Dendritic cell treated with granulocyte-macrophage colony-stimulating factor and Interleukin-4, amounts not matched to agents 40 ng/mL and 50 ng/mL, for 4 days (primary cell): ENCODE measurements around the gene ALG9.

ENCODE experiments used
- H3K27ac Mint-ChIP-seq: one replicate; pipeline ENCODE4 v1.8.0; 2022; ENCODE audit warnings: mild to moderate bottlenecking, mixed read lengths
- H3K27me3 Mint-ChIP-seq: one replicate; pipeline ENCODE4 v1.8.0; 2022; ENCODE audit warnings: mild to moderate bottlenecking, mixed read lengths
- H3K36me3 Mint-ChIP-seq: one replicate; pipeline ENCODE4 v1.8.0; 2022; ENCODE audit warnings: low read depth, mixed read lengths
- H3K4me1 Mint-ChIP-seq: one replicate; pipeline ENCODE4 v1.8.0; 2022; ENCODE audit warnings: low read depth, mixed read lengths
- H3K4me3 Mint-ChIP-seq: one replicate; pipeline ENCODE4 v1.8.0; 2022; ENCODE audit warnings: mild to moderate bottlenecking, moderate library complexity, mixed read lengths
- H3K9me3 Mint-ChIP-seq: one replicate; pipeline ENCODE4 v1.8.0; 2022; ENCODE audit warnings: mixed read lengths
- intact Hi-C: fragments of 100-400 bp; cut with micrococcal nuclease; formaldehyde crosslinking; loops from one replicate; pipeline ENCODE4 v1.15.0; 2022

ALG9 gene

DNA sequence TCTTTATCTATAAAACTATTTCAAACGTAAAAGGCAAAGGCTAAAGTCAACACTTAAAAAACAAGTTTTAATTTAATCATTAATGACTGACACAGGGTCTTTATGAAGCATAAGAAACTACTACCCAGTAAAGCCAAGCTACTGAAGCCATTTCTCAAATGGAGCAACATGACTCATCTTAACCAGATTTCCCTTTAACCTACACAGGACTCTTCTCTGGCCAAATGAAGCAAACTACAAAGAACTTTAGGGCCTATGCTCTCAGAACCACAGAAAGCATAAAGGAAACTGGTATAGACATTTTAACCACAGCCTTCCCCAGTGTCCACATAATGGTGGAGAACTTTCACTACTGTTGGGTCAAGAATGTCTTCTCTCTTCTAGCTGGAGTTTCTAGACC is 34.7 kb downstream of the ALG9 start:
- Mint-ChIP-seq H3K27me3 (no peaks in the 10 kb centered on the region), H3K36me3 (peaks cover 37% of the 10 kb centered on the region), H3K27ac (no peak overlapping the region), H3K4me1 (no peaks in the 10 kb centered on the region), H3K4me3 (no peak overlapping the region), H3K9me3 (no peaks in the 10 kb centered on the region)
- intact Hi-C loops: no loop called here

DNA sequence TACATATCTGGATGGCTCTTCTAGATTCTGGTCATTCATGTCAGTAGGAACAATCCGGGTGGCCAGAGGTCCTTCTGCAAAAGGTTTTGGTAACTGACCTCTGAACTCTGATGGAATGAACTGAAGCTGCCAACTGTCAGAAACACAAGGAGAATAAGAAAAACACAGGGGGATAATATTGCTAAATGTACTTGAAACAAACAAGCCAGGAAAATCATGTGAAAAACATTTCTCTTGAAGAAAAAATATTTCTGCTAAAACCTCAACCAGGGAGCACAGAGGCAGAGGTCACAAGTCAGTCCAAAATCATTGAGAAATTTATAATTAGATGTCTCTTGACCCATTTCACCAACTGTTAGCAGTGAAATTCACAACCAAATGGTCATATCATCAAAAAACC is 35.2 kb downstream of the ALG9 start:
- no peak overlapping the region for H3K4me3 Mint-ChIP-seq
- no peak overlapping the region for H3K27ac Mint-ChIP-seq
- peaks cover 40% of the 10 kb centered on the region for H3K36me3 Mint-ChIP-seq
- intact Hi-C loops: no loop called here
- H3K9me3 Mint-ChIP-seq: no peaks in the 10 kb centered on the region
- no peaks in the 10 kb centered on the region for H3K4me1 Mint-ChIP-seq
- no peaks in the 10 kb centered on the region for H3K27me3 Mint-ChIP-seq

DNA sequence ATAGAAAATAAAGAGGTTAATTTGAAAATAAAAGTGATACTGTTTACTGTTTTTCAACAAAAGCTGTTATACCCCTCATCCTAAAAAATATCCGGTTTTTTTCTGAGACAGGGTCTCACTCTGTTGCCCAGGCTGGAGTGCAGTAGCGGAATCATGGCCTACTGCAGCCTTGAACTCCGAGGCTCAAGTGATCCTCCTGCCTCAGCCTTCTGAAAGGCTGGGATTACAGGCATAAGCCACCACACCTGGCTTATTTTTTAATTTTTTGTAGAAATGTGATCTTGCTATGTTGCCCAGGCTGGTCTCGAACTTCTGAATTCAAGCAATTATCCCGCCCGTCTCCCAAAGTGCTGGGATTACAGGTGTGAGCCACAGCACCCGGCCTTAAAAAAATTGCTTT is 35.7 kb downstream of the ALG9 start:
- intact Hi-C loops: no loop called here
- H3K27ac Mint-ChIP-seq: no peak overlapping the region
- no peak overlapping the region for H3K4me3 Mint-ChIP-seq
- peaks cover 45% of the 10 kb centered on the region for H3K36me3 Mint-ChIP-seq
- no peaks in the 10 kb centered on the region for H3K4me1 Mint-ChIP-seq
- no peaks in the 10 kb centered on the region for H3K9me3 Mint-ChIP-seq
- H3K27me3 Mint-ChIP-seq: no peaks in the 10 kb centered on the region

DNA sequence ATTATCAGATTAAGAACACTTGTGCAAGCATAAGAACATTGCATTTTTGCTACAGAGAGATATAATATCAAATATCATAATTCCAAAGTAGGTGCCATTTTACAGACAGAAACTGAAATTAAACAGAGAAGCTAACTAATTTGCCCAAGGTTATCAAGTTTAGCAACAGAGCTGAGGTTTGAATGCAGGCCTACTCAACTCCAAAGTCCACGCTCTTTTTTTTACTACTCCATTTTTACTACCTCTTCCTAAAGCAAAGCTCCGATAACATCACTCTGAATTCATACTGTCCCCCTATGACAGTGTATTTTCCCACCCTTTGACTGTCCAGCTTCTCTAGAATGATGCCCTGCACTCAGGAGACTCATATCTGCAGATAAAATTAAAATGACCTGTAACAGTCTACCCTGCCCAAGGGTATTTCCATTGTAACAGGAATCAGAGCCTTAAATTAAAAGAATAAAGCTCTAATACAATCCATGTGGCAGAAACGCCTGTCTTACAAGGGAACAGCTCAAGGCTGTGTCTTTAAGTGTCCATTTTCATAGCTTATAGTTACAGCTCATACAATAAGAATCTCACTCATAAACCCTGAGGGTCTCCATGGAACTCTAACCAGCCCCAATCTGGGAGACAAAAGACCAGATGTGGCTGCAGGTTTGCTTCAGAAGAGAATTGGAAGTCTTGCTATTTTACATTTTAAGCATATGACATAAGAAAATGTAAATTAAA is 36.8 kb downstream of the ALG9 start:
- peaks cover 50% of the 10 kb centered on the region for H3K36me3 Mint-ChIP-seq

DNA sequence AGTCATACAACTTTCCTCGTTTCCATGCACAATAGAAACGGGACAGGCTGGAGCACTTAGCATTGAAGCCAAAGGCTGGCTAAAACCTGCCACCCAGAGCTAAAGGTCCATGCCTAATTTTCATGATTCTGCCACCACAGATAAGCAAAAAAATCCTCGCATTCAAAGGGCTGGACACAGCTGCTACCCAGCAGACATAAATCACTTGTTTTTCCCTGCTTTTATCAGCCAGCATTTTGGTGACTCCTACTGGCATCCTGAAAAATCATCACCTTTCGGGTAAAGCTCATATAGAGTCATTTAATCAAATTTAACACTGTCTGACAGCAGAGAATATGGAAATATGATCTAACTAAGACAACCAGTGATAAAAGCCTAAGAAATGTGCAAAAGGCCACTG is 37.9 kb downstream of the ALG9 start:
- no peaks in the 10 kb centered on the region for H3K27me3 Mint-ChIP-seq
- no peaks in the 10 kb centered on the region for H3K4me1 Mint-ChIP-seq
- intact Hi-C loops: no loop called here
- no peaks in the 10 kb centered on the region for H3K9me3 Mint-ChIP-seq
- H3K27ac Mint-ChIP-seq: no peak overlapping the region
- H3K36me3 Mint-ChIP-seq: peaks cover 50% of the 10 kb centered on the region
- H3K4me3 Mint-ChIP-seq: no peak overlapping the region

More for the DNA sequence above, 36.8 kb downstream of the ALG9 start:
- H3K4me1 Mint-ChIP-seq: no peaks in the 10 kb centered on the region
- no peak overlapping the region for H3K4me3 Mint-ChIP-seq
- H3K9me3 Mint-ChIP-seq: no peaks in the 10 kb centered on the region
- intact Hi-C loops: no loop called here
- no peaks in the 10 kb centered on the region for H3K27me3 Mint-ChIP-seq
- H3K27ac Mint-ChIP-seq: no peak overlapping the region

DNA sequence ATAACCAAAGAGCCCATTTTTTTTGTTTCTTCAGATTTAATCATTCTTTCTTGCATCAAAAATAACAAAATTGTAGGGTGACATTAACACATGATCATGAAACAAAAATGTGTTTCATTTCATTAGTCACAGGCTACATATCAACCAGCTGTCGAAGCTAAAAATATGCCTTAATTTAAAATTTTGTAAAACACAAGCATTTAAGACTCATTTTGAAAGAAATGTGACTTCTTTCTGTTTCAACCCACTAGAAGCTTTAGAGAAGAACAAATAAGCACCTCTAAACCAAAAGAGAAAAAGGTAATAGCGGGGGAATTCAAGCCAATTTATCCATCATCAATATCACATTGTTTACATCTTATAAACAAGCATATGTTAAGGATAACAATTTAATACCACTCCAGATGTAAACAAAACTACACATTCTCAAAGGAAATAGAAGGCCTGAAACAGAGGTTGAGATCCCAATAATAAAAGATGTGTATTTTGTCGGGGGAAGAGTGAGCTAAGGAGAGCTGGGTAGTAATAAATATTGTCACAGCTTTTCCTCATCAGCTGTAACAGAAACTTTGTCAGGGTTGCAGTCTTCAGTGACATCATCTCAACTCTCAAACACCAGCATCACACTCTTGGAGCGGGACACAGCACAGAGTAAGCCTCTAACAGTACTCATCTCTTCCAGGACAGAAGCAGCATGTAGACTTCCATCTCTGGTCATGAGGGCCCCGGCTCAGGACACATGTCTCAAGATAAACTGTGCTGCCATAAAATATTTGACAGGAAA is 42.0 kb downstream of the ALG9 start:
- Mint-ChIP-seq H3K27ac (no peak overlapping the region), H3K36me3 (peaks cover 41% of the 10 kb centered on the region), H3K4me3 (no peak overlapping the region)

DNA sequence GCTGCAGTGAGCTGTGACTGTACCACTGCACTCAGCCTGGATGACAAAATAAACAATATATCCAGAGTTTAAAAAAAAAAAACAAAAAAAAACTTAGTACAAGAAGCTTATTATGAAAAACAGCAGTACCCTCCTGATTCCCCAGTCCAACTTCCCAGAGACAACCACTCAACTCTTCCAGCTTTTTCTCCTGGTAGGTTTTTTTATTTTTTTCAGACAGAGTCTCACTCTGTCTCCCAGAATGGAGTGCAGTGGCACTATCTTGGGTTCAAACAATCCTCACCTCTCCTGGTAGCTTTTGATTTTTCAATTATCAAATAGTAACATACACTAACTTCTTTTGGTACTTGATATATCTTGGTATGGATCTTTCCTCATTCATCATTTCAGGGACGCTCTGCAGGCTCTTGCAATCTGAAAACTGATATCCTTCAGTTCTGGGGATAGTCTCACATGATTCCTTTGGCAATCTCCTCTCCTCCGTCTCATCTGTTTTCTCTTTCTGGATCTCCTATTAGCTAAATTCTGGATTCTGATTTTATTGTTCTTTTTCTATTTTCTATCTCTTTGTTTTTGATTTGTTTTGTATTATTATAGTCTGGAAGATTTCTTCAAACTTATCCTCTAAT is 44.9 kb downstream of the ALG9 start:
- intact Hi-C loops: no loop called here
- Mint-ChIP-seq H3K9me3 (no peaks in the 10 kb centered on the region), H3K27me3 (no peaks in the 10 kb centered on the region), H3K4me3 (no peak overlapping the region), H3K27ac (no peak overlapping the region), H3K36me3 (peaks cover 38% of the 10 kb centered on the region), H3K4me1 (no peaks in the 10 kb centered on the region)

More for the DNA sequence above, 42.0 kb downstream of the ALG9 start:
- intact Hi-C loops: no loop called here
- no peaks in the 10 kb centered on the region for H3K9me3 Mint-ChIP-seq
- no peaks in the 10 kb centered on the region for H3K27me3 Mint-ChIP-seq
- H3K4me1 Mint-ChIP-seq: no peaks in the 10 kb centered on the region

DNA sequence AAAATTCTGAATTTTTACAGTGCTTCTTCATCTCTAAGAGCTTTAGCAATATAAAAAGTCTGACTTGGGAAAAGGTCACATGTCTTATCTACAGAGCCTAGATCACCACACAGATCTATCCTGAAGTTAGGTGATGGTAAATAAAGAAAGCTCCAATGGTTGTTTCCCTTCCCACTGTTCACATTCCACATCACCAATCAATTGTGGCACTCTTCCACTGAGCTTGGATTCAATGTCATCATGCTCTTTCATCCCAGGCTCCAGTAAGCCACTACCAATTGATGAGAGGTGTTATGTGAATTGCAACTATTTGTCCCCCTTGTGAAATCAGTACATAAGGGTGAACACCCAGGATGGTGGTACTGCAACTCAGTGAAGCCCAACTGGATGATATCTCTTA is 47.8 kb downstream of the ALG9 start:
- Mint-ChIP-seq H3K27ac (no peak overlapping the region), H3K9me3 (no peaks in the 10 kb centered on the region), H3K27me3 (no peaks in the 10 kb centered on the region), H3K4me1 (no peaks in the 10 kb centered on the region), H3K4me3 (no peak overlapping the region), H3K36me3 (peaks cover 30% of the 10 kb centered on the region)
- intact Hi-C loops: no loop called here

DNA sequence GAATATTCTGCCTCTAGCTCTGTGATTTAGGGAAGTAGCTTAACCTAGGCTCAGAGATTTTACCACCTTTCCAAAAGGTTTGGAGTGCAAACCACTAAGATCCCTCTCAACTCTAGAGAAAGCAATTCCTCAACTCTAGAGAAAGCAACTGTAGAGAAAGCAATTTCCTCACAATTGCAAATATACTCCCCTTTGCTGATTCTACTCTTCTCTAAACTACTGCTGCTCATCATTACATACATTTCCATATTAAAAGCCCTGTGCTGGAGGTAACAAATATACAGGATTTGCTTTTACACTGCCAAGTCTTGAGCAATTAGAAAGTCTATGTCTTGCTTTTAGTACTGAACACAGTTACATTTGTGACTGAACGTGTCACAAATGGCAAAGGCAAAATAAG is 48.2 kb downstream of the ALG9 start:
- H3K27ac Mint-ChIP-seq: no peak overlapping the region
- intact Hi-C loops: no loop called here
- H3K4me1 Mint-ChIP-seq: no peaks in the 10 kb centered on the region
- H3K27me3 Mint-ChIP-seq: no peaks in the 10 kb centered on the region
- peaks cover 29% of the 10 kb centered on the region for H3K36me3 Mint-ChIP-seq
- H3K9me3 Mint-ChIP-seq: no peaks in the 10 kb centered on the region
- H3K4me3 Mint-ChIP-seq: no peak overlapping the region

DNA sequence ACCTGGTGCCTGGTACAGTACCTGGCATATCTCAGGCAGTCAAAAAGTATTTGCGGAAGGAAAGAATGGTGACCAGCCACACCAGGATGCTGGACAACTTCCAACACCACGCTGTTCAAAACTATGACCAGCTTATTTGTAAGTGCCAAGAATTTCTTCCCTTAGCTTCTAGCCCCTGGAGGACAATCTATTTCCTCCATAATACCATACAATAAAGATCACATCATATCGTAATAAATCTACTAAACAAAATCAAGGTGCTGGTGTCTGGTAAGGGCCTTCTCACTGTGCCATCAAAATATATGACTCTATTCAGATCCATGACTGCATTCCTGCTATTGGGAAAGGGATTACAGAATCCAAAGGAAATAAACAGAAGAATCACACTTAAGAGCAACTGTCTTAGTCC is 51.5 kb downstream of the ALG9 start:
- intact Hi-C loops: no loop called here
- Mint-ChIP-seq H3K4me1 (no peaks in the 10 kb centered on the region), H3K36me3 (peaks cover 22% of the 10 kb centered on the region), H3K27me3 (no peaks in the 10 kb centered on the region), H3K4me3 (no peak overlapping the region), H3K27ac (no peak overlapping the region), H3K9me3 (no peaks in the 10 kb centered on the region)

DNA sequence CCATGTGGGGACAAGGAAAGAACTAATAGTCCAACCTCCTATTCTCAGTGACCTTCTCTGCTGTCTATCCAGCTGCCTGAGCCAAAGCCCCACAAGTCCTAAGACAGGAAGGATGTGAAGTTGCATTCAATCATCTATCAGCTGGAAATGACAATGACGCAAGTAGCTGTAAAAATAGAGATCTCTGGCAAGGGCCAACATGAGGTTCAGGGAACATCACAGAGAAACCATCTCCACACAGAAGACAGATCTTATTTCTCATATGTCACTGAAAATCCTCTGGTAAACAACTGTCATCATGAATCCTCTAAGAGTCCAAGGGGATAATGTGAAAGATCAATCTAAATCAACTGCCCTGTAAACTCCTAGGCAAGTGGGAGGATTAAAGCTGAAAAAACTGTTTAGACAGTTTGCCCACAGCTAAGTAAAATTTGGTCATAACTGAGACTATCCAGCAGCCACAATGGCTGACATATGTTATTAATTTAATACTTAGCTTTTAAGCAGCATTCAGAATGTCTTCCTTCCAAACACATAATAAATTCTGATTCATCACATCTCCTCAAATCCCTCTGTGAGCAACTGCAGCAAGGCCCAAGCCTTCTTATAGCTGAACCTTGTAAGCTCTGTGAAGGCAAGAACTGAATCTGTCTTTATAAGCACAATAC is 52.1 kb downstream of the ALG9 start:
- H3K4me1 Mint-ChIP-seq: no peaks in the 10 kb centered on the region
- H3K27ac Mint-ChIP-seq: no peak overlapping the region
- no peak overlapping the region for H3K4me3 Mint-ChIP-seq
- no peaks in the 10 kb centered on the region for H3K27me3 Mint-ChIP-seq
- H3K36me3 Mint-ChIP-seq: peaks cover 22% of the 10 kb centered on the region
- no peaks in the 10 kb centered on the region for H3K9me3 Mint-ChIP-seq
- intact Hi-C loops: no loop called here

DNA sequence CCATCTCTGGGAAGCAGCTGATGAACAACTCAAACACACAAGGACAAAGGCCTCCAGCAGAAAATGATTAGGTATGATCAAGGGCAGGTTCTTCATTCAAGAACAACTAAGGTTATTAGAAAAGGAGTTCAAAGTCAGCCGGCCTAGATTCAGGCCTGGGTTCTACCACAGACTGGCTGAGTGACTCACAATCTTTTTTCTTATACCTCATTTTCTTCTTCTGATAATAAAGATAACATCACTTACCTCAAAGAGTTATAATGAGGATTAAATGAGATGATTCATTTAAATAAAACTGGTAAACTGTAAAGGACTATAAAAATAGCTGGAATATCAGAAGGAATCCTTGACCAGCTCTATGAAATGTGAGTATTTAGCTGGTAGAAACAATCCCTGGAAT is 55.9 kb downstream of the ALG9 start:
- no peaks in the 10 kb centered on the region for H3K27me3 Mint-ChIP-seq
- H3K4me3 Mint-ChIP-seq: no peak overlapping the region
- no peaks in the 10 kb centered on the region for H3K4me1 Mint-ChIP-seq
- peaks cover 14% of the 10 kb centered on the region for H3K36me3 Mint-ChIP-seq
- H3K9me3 Mint-ChIP-seq: no peaks in the 10 kb centered on the region
- intact Hi-C loops: no loop called here
- H3K27ac Mint-ChIP-seq: no peak overlapping the region

DNA sequence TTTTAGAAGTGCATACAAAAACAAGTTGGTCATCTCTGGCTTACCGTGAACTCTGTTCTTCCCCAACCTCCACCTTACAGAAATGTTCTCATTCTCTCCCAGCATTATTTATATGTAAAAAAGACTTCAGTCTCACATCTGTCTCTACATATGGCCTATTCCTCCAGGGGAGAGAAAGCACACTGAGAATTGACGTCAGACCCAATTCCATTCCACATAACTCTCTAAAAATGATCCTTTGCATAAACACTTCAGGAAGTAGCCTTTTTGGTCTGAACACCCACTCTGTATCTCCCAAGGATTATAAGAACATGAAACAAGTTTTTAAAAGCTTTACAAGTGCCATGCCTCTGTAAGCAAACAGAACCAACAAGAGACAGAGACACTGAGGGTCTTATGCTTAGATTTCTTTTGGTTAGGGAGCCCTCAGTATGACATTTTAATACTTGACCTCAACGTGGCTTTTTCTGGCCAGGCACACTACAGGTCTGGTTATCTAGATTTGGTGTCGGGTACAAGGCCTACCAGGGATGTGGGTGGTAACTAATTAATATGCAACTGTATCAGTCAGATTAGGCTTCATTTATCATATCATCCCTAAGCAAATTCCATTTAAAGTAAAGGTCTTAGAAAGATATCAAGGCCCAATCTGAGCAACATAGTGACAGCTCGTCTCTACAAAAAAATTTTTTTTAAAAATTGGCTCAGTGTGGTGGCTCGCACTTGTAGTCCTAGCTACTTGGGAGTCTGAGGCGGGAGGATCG is 56.6 kb downstream of the ALG9 start:
- Mint-ChIP-seq H3K27ac (no peak overlapping the region), H3K4me1 (no peaks in the 10 kb centered on the region), H3K36me3 (peaks cover 14% of the 10 kb centered on the region), H3K27me3 (no peaks in the 10 kb centered on the region), H3K9me3 (no peaks in the 10 kb centered on the region), H3K4me3 (no peak overlapping the region)
- intact Hi-C loops: no loop called here
